ENCODE results near the gene TLR3.
"Not testable (repeated sequence)": the region's sequence is repeated elsewhere in the genome, so short reads cannot be mapped to it uniquely, and the experiment has no call there.

TLR3 gene

GRCh38 chr4:186047501-186047900 lies 21.5 kb upstream of the TLR3 start:
- DNase-seq (ENCODE audit: low read depth in 2 of 2) = not testable (repeated sequence)

GRCh38 chr4:186050135-186050534 lies 18.8 kb upstream of the TLR3 start:
- DNase-seq (ENCODE audit: low read depth in 2 of 2) = not testable (repeated sequence)

GRCh38 chr4:186051096-186051495 lies 17.9 kb upstream of the TLR3 start:
- no peak for DNase-seq (ENCODE audit: low read depth in 2 of 2)

- no peak for DNase-seq (ENCODE audit: low read depth in 2 of 2)
These were observed 10.5 kb upstream of the TLR3 start for GRCh38 chr4:186058253-186058979.

GRCh38 chr4:186058980-186059316 lies 10.0 kb upstream of the TLR3 start:
- DNase-seq (ENCODE audit: low read depth in 2 of 2) = no peak

GRCh38 chr4:186061921-186062320 lies 7.0 kb upstream of the TLR3 start:
- DNase-seq (ENCODE audit: low read depth in 2 of 2) = no peak

- peak in 1 of 2 donors; percentile 10 for DNase-seq (ENCODE audit: low read depth in 2 of 2)
These were observed 1.1 kb upstream of the TLR3 start for GRCh38 chr4:186067757-186068385.

GRCh38 chr4:186069729-186070128 lies 773 bp downstream of the TLR3 start:
- no peak for DNase-seq (ENCODE audit: low read depth in 2 of 2)

- DNase-seq (ENCODE audit: low read depth in 2 of 2) = no peak
These were observed 3.6 kb downstream of the TLR3 start for GRCh38 chr4:186072516-186072915.

GRCh38 chr4:186074189-186074588 lies 5.2 kb downstream of the TLR3 start:
- DNase-seq (ENCODE audit: low read depth in 2 of 2) = no peak

- DNase-seq (ENCODE audit: low read depth in 2 of 2) = no peak
These were observed 10.2 kb downstream of the TLR3 start for GRCh38 chr4:186078981-186079638.

- no peak for DNase-seq (ENCODE audit: low read depth in 2 of 2)
These were observed 10.7 kb downstream of the TLR3 start for GRCh38 chr4:186079694-186080093.

- no peak for DNase-seq (ENCODE audit: low read depth in 2 of 2)
These were observed 12.3 kb downstream of the TLR3 start for GRCh38 chr4:186081202-186081807.

GRCh38 chr4:186082221-186082620 lies 13.3 kb downstream of the TLR3 start:
- no peak for DNase-seq (ENCODE audit: low read depth in 2 of 2)

- DNase-seq (ENCODE audit: low read depth in 2 of 2) = no peak
These were observed 19.6 kb downstream of the TLR3 start for GRCh38 chr4:186088523-186088922.

GRCh38 chr4:186092296-186092695 lies 23.3 kb downstream of the TLR3 start:
- DNase-seq (ENCODE audit: low read depth in 2 of 2) = no peak

GRCh38 chr4:186095406-186095805 lies 26.4 kb downstream of the TLR3 start:
- DNase-seq (ENCODE audit: low read depth in 2 of 2) = no peak

GRCh38 chr4:186096681-186097165 lies 27.8 kb downstream of the TLR3 start:
- DNase-seq (ENCODE audit: low read depth in 2 of 2) = no peak

GRCh38 chr4:186097386-186097785 lies 28.4 kb downstream of the TLR3 start:
- DNase-seq (ENCODE audit: low read depth in 2 of 2) = no peak

GRCh38 chr4:186102931-186103330 lies 34.0 kb downstream of the TLR3 start:
- no peak for DNase-seq (ENCODE audit: low read depth in 2 of 2)

- peak; percentile 14 to 41 for DNase-seq (ENCODE audit: low read depth in 2 of 2)
These were observed 35.3 kb downstream of the TLR3 start, which contains the start of gene FAM149A for GRCh38 chr4:186104114-186104889. Gene FAM149A (plus strand): TSS chr4:186104704.

Measured in stimulated activated CD8-positive, alpha-beta memory T cell treated with anti-CD3 and anti-CD28 coated beads, Interleukin-2, amount 100 ng/mL, for 48 hours (primary cell).